HG02763 (cell line): ENCODE data around the gene NXF1.
"Not testable (repeated sequence)": the region's sequence is repeated elsewhere in the genome, so short reads cannot be mapped to it uniquely, and the experiment has no call there.

Source experiments
- ATAC-seq: cut with Tn5 transposase; IDR thresholded peaks from one replicate; pipeline ENCODE4 v1.9.1; 2021; ENCODE audit warnings: mild to moderate bottlenecking, moderate library complexity; ENCODE audit not compliant: unreplicated experiment

NXF1 gene

GRCh38 chr11:62832336-62833234 lies 27.3 kb upstream of the NXF1 start, which contains the start of gene TEX54:
TSS of gene TEX54 (minus strand) at chr11:62832841.
- peak; percentile 6 for ATAC-seq

DNA sequence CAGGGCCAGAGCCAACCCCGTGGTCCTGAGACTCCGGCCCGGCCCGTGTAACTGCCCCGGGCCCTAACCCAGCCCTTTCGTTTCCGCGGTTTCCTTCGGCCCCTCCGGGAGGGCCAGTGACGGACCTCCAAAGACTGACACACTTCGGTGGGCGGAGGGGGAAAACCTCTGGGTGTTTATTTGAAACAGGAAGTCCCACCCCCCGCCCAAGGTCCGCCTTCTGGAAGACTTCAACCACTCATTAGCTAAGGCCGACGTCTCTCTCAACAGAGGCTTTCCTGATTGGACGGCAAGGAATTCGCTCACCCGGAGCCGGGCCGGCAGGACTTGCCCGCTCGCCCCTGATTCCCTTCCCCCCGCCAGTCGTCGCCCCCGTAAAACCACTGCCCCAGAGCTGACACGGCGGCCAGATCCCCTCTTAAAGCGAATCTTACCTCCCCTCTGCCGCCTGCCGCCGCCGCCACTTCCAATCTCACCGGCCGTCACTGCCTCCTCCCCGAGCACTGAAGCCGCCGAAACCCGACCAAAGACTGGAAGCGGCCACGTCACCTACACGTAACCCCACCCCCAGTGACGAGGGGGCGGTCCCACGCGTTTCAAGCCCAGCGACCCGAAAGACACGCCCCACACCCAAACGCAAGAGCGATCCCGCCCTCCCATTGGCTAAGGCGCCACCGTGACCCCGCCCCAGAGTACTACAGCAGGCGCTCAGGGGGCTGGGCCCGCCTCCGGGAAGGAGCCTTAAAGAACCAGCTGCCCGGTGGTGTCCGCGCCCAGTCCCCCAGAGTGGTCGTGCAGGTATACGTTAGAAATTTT lies 26.5 kb upstream of the NXF1 start, which contains the start of gene STX5:
TSS of gene STX5 (minus strand) at position 532 of the 816 bp plus-strand sequence. CDS start 808 bp downstream, outside the sequence.
- ATAC-seq: peak; percentile 88

DNA sequence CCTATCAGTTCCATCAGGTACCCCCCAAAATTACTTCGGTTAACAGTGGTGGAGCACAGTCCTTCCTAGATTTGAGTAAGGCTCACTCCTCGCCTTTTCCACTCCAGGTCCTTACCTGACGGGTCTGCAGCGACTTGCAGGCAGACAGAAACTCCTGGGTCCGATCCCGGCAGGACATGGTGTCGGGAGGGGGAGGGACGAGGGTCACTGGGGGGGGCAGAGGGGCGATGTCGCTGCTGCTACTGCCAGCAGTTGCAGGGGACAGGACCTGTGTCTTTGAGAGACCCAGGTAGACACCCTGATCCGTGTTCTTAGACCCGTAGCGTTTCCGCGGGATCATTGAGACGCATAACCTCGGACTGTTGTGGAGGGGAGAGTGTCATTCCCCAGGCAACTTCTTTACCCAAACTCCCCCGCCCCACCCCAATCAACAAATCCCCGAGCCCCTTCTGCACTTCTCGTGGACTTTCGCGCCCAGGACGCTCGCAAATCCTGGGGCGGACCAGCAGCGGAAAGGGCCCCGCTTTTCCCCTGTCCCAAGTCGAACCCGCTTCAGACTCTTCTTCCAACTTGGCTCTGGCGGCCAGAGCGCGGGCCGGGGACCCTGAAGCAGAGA lies 25.8 kb upstream of the NXF1 start:
- ATAC-seq: no peak

DNA sequence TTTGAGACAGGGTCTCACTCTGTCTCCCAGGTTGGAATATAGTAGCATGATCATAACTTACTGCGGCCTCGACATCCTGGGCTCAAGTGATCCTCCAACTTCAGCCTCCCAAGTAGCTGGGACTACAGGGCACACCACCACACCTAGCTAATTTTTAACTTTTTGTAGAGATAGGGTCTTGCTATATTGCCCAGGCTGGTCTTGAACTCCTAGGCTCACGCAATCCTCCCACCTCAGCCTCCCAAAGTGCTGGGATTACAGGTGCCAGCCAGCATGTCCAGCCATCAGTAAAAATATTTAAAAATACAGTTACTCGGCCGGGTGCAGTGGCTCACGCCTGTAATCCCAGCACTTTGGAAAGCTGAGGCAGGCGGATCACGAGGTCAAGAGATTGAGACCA lies 22.9 kb upstream of the NXF1 start:
- ATAC-seq: not testable (repeated sequence)

DNA sequence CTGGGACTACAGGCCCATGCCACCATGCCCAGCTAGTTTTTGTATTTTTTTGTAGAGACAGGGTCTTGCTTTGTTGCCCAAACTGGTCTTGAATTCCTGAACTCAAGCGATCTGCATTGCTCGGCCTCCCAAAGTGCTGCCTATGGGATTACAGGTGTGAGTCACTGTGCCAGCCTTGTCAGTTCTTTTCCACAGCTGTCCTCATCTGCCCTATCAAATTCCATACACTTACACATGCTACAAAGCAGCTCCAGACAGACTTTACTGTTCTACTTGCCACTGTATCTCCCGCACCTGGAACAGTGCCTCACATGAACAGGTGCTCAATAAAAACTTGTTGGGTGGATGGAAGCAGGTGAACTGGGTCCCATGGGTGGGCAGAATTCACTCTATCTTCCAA lies 18.4 kb upstream of the NXF1 start:
- ATAC-seq: no peak

GRCh38 chr11:62817129-62817528 lies 11.9 kb upstream of the NXF1 start:
- no peak for ATAC-seq

GRCh38 chr11:62816557-62816956 lies 11.3 kb upstream of the NXF1 start:
- no peak for ATAC-seq

DNA sequence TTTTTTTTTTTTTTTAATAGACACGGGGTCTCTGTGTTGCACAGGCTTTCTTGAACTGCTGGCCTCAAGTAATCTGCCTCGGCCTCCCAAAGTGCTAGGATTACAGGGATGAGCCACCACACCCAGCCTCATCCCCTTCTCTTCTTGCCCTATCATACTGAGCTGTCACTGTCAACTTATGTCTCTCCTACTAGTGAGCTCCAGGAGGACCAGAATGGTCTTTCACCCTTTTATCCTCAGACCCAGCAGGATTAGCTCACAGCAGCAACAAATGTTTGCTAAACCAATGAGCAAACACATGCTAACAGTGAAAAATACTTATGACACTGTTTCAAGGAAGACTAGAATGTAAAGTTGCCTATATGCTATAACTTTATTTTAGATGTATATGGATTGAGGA lies 6.4 kb upstream of the NXF1 start:
- ATAC-seq: no peak

DNA sequence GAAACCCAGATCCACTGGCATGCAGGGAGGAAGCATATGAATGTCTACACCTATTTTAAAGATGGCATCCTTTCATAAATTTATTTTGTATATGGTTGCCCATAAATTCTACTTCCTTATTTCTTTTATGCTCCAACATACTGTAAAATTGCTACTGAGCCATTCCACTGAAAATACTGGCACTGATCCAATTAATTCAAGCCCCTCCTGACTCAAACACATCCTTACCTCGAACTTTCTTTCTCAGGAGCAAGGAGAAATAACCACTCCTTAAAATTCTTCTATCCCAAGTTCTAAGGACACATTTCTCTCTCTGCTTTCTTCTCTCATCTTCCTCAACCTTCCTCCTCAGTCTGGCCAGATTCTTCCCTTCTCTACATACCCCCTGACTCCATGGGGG lies 5.5 kb upstream of the NXF1 start:
- ATAC-seq: no peak

DNA sequence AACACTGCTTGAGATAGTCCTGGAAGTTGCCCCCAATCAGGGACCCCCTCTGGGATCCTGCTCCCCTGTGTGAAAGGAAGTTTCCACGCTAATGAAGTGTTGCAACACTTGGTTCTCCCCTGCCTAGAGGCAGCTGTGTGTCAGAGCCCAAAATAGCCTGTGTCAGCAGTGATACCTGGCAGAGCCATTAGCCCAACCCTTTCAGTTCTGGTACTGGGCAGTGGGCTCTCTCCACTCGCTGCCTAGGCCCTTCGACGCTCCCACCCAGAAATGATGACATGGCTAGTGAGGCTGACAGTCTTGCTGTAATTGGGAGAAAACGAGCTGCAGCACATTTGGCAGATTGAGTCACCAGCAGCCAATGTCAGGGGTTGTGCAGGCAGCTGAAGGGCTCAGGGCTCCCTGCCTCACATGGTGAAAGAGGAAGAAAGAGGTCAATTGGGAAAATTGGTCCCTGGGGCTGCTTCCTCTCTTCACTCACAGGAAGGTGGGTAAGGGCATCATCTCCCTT lies 1.4 kb upstream of the NXF1 start:
- ATAC-seq: no peak

GRCh38 chr11:62805961-62806441 lies 761 bp upstream of the NXF1 start:
- no peak for ATAC-seq

GRCh38 chr11:62804310-62805075 lies 747 bp downstream of the NXF1 start:
- ATAC-seq: no peak

DNA sequence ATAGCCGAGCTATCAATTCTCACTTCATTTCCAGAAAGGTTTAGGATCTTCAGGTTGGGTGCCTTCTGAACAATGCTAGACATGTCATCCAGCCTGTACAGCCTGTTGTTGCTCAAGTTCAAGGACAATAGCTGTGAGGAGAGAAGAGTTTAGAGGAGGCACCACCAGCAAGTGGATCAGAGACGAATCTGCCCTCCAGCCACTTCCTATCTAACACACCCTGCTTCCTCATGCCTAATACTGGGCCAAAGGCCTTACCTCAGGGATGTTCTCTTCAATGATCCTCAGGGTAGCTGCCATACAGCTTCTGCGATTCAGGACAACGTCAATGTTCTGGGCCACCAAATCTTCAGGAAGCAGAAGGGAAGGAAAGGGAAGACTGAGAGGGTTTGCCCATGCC lies 4.2 kb downstream of the NXF1 start:
- no peak for ATAC-seq

GRCh38 chr11:62799486-62799885 lies 5.8 kb downstream of the NXF1 start:
- ATAC-seq: no peak

GRCh38 chr11:62796281-62796680 lies 9.0 kb downstream of the NXF1 start:
- ATAC-seq: no peak

GRCh38 chr11:62794201-62794775 lies 11.0 kb downstream of the NXF1 start:
- no peak for ATAC-seq

DNA sequence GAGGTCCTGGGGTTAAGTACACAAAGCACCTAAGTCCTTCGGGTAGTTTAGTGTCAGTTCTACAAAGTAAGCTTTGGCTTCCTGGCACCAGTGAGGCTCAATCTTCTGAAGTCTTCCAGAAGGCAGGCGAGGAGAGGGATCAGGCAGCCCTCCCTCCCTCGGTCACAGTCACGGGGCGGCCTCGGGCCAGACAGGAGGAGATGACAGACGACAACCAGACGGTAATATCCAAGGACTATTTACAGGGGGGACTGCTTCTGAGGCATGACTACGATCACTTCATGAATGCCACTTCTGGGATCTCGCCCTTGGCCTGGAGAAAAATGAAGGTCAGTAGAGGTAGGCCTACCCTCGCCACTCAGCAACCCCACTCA lies 13.1 kb downstream of the NXF1 start:
- no peak for ATAC-seq

DNA sequence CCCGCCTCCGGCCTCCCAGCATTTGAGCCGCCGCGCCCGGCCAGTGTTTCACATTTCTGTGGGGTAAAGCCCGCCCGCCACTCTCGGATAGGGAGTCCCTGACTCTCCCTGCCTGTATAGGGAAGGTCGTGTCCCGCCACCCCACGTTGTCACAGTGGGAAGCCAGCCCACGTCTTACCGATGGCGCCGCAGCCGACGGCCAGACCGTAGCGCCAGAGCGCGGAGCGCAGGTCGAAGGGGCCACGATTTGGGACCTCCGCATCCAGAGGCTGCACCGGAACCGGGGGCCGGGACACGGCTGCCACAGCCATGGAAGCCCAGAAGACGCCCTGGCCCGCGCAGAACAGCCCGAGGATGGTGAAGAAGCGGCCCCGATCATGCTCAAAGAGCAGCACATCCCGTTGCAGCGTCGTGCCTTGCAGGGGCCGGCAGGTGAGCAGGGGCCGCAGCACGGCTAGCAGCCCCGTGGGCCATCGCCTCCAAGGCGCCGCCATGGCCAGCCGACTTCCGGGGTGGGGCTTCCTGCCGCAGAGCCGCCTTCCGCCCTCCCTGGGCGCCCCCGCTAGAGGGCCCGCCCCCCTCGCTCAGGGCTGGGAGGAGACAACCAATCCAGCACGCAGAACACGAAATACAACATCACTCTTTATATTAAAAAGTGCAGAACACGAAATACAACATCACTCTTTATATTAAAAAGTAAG lies 13.6 kb downstream of the NXF1 start, which contains the start of gene TMEM223:
TSS of gene TMEM223 (minus strand) at position 506 of the 701 bp plus-strand sequence. CDS start at position 494, 12 bp downstream.
- peak; percentile 62 for ATAC-seq

GRCh38 chr11:62789576-62789975 lies 15.7 kb downstream of the NXF1 start:
- ATAC-seq: no peak
